Measurements from ENCODE around the gene PROM2. TPM values are rescaled to one million over a fixed set of nuclear protein-coding genes. Genes with fewer than 3 reads are reported as not detected.

Gene PROM2
- total RNA-seq, 1 experiment from 2014 or later: 3.1 TPM

DNA sequence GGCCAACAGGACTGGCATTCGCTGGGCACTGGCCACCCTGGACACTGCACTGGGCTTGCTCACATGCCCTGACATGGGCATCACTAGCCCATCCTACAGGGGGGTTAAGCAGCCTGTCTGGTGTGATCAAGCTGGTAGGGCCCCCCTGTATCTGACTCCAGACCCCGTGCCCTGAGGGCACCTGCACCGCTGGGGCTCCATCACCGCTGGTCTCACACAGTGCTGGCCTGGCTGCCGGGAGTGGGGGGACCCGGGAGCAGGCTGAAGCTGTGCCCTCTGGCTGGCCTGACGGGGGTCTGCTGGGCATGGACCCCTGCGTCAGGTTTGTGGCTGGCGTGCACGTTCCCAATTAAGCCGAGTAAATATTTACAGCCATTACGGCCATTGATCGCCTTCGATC, 55.2 kb downstream of the PROM2 start:
- H3K27ac Mint-ChIP-seq: no peak overlapping the region
- Histone ChIP-seq H3K14ac (ENCODE audit: insufficient read depth, low read length) (no peak overlapping the region; the same call in 1 of the 2 replicates), H4K91ac (ENCODE audit: insufficient read length, low read depth, low read length) (no peak overlapping the region), H3K79me1 (ENCODE audit: insufficient read depth, low read depth, low read length, poor library complexity, severe bottlenecking) (no peaks in the 10 kb centered on the region), H2AFZ (ENCODE audit: low read length) (no peak overlapping the region), H3K9ac (ENCODE audit: extremely low read depth, insufficient read length, low read length) (no peak overlapping the region), H3K79me2 (ENCODE audit: insufficient read depth, low read length) (no peaks in the 10 kb centered on the region), H3K4ac (ENCODE audit: low read depth, low read length) (no peak overlapping the region), H4K8ac (replicated peaks; ENCODE audit: insufficient read length, low read depth, low read length) (no peak overlapping the region), H3K4me2 (ENCODE audit: insufficient read depth, insufficient read length, low read length) (no peak overlapping the region), H2BK12ac (ENCODE audit: insufficient read length, low read depth, low read length) (no peak overlapping the region), H3K27me3 (ENCODE audit: insufficient read depth, low read length) (no peaks in the 10 kb centered on the region), H3K23ac (ENCODE audit: insufficient read length, low read depth, low read length) (no peak overlapping the region), H3K27ac (ENCODE audit: insufficient read length, low read depth, low read length) (no peak overlapping the region), H2AK5ac (ENCODE audit: insufficient read length, low read length) (no peak overlapping the region), H2BK15ac (ENCODE audit: low read depth, low read length) (no peak overlapping the region), H2BK5ac (ENCODE audit: insufficient read length, low read length) (no peak overlapping the region), H3T11ph (ENCODE audit: low read length) (no peak overlapping the region), H3K18ac (ENCODE audit: insufficient read length, low read depth, low read length) (no peak overlapping the region), H3K9me3 (ENCODE audit: control insufficient read depth, low read depth, low read length) (no peaks in the 10 kb centered on the region), H4K20me1 (ENCODE audit: control insufficient read depth, insufficient read depth, insufficient read length) (no peaks in the 10 kb centered on the region), H2BK20ac (ENCODE audit: low read depth, low read length, poor library complexity, severe bottlenecking) (no peak overlapping the region), H3K23me2 (ENCODE audit: insufficient read length, low read depth, low read length, poor library complexity, severe bottlenecking) (no peaks in the 10 kb centered on the region), H4K5ac (ENCODE audit: insufficient read length, low read depth, low read length) (no peak overlapping the region), H3K56ac (ENCODE audit: insufficient read length, low read depth, low read length) (no peak overlapping the region), H2BK120ac (ENCODE audit: low read depth, low read length, poor library complexity, severe bottlenecking) (no peak overlapping the region), H3K4me1 (ENCODE audit: insufficient read depth, low read length) (no peaks in the 10 kb centered on the region)
- no peak for DNase-seq
- no CpG with 5 or more reads among the region's 14 CpGs for WGBS (ENCODE audit: extremely low coverage, insufficient read length, low lambda C conversion rate)
- H3K27me3 Mint-ChIP-seq (ENCODE audit: low read depth): peaks cover 4% of the 10 kb centered on the region
- TF ChIP-seq, protein P1, sequence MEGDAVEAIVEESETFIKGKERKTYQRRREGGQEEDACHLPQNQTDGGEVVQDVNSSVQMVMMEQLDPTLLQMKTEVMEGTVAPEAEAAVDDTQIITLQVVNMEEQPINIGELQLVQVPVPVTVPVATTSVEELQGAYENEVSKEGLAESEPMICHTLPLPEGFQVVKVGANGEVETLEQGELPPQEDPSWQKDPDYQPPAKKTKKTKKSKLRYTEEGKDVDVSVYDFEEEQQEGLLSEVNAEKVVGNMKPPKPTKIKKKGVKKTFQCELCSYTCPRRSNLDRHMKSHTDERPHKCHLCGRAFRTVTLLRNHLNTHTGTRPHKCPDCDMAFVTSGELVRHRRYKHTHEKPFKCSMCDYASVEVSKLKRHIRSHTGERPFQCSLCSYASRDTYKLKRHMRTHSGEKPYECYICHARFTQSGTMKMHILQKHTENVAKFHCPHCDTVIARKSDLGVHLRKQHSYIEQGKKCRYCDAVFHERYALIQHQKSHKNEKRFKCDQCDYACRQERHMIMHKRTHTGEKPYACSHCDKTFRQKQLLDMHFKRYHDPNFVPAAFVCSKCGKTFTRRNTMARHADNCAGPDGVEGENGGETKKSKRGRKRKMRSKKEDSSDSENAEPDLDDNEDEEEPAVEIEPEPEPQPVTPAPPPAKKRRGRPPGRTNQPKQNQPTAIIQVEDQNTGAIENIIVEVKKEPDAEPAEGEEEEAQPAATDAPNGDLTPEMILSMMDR (conservative IDR thresholded peaks at IDR 0.05): no peak
- no peak overlapping the region for H3K4me3 Mint-ChIP-seq
- H3K9me3 Mint-ChIP-seq: peaks cover 1 to 3% of the 10 kb centered on the region in 2 experiments; a peak in 2 of 5 replicates
- no peaks in the 10 kb centered on the region for H3K36me3 Mint-ChIP-seq (ENCODE audit: insufficient read depth in 1 of 3, low read depth in 3 of 3)
- peaks cover 2 to 7% of the 10 kb centered on the region in 2 experiments; a peak in 3 of 4 replicates for H3K4me1 Mint-ChIP-seq
